ENCODE results near the gene CACNA1C. TPM values are rescaled to one million over a fixed set of nuclear protein-coding genes. Genes with fewer than 3 reads are reported as not detected.
A peak's percentile ranks its signal among the peaks of the same experiment; 100 is the strongest.

The CACNA1C gene
- total RNA-seq, 1 donor from 2014 or later, result 1.3 TPM

DNA sequence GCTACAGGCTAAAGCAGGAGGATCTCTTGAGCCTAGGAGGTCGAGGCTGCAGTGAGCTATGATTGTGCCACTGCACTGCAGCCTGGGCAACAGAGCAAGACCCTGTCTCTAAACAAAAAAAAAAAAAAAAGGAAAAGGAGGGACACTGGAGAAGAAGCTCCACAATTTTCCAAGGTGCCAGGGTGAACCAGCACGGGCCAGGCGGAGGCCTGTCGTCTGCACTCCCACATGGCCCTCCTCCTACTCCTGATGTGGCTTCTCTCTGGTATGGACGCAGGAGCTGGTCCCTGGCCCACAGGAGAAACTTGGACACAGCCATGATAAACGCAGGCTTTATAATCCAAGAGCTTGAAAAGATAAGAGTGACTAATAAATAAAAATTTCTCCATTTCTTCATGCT is 341.2 kb downstream of the CACNA1C start:
- Histone ChIP-seq H3K36me3 (ENCODE audit: control insufficient read depth, insufficient read depth, low read length) (no peaks in the 10 kb centered on the region), H3K4me3 (ENCODE audit: low read depth, low read length) (no peak overlapping the region), H3K27me3 (ENCODE audit: control insufficient read depth, insufficient read depth, low read length) (no peaks in the 10 kb centered on the region)
- TF ChIP-seq, protein P1, sequence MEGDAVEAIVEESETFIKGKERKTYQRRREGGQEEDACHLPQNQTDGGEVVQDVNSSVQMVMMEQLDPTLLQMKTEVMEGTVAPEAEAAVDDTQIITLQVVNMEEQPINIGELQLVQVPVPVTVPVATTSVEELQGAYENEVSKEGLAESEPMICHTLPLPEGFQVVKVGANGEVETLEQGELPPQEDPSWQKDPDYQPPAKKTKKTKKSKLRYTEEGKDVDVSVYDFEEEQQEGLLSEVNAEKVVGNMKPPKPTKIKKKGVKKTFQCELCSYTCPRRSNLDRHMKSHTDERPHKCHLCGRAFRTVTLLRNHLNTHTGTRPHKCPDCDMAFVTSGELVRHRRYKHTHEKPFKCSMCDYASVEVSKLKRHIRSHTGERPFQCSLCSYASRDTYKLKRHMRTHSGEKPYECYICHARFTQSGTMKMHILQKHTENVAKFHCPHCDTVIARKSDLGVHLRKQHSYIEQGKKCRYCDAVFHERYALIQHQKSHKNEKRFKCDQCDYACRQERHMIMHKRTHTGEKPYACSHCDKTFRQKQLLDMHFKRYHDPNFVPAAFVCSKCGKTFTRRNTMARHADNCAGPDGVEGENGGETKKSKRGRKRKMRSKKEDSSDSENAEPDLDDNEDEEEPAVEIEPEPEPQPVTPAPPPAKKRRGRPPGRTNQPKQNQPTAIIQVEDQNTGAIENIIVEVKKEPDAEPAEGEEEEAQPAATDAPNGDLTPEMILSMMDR (IDR thresholded peaks at IDR 0.05; ENCODE audit: insufficient read depth, low read length, poor library complexity, severe bottlenecking), result no peak
- no peak for DNase-seq (ENCODE audit: low read depth)

DNA sequence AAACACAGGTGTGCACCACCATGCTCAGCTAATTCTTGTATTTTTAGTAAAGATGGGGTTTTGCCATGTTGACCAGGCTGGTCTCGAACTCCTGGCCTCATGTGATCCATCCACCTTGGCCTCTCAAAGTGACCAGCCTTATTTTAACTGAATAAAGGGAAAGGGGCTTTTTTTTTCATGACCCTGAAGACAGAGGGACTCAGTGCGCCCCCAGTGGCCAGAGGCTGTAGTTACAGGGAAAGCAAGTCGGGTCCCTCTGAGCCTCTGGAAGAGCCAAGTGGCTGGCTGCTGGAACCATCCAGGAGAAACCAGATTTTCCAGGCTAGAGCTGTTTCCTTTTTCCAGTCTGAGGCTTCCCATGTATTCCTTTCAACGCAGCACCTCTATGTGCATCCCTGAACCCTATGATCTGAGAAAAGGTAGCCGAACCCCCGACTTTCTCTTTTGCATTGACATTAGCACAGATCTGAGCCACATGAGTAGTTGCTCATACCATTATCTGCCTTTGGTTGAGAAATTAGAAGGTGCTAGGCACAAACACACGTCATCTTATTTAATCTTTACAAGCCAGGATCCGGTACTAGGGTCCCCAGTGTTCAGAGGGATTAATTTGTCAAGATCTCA is 342.7 kb downstream of the CACNA1C start:
- DNase-seq (ENCODE audit: low read depth), result no peak

DNA sequence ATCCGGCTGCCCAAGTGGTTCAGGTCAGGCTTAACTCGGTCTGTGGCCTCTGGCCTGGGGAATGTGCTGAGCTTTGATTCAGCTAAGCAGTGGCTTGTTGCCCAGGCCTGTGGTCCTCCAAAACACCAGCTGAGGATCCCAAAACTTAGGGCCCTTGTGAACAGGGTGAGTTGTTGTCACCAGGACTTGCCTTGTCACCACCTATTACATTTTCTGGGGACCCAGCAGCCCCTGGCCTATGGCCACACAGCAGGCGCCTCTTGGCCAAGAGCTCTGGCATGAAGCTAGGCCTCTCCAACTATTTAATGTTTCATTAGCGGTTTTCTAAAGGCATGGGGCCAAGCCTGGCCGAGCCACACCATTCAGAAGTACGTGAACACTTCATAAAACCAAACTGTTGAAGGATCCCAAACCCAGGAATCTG is 343.7 kb downstream of the CACNA1C start:
- H3K36me3 ChIP-seq (ENCODE audit: control insufficient read depth, insufficient read depth, low read length), result no peaks in the 10 kb centered on the region
- no peaks in the 10 kb centered on the region for H3K27me3 ChIP-seq (ENCODE audit: control insufficient read depth, insufficient read depth, low read length)
- DNase-seq (ENCODE audit: low read depth), result no peak
- H3K4me3 ChIP-seq (ENCODE audit: low read depth, low read length), result no peak overlapping the region
- TF ChIP-seq, protein P1 (IDR thresholded peaks at IDR 0.05; ENCODE audit: insufficient read depth, low read length, poor library complexity, severe bottlenecking), result no peak

More for the DNA sequence above, 342.7 kb downstream of the CACNA1C start:
- Histone ChIP-seq H3K36me3 (ENCODE audit: control insufficient read depth, insufficient read depth, low read length) (no peaks in the 10 kb centered on the region), H3K27me3 (ENCODE audit: control insufficient read depth, insufficient read depth, low read length) (no peaks in the 10 kb centered on the region), H3K4me3 (ENCODE audit: low read depth, low read length) (no peak overlapping the region)
- TF ChIP-seq, protein P1 (IDR thresholded peaks at IDR 0.05; ENCODE audit: insufficient read depth, low read length, poor library complexity, severe bottlenecking), result peak; percentile 93

DNA sequence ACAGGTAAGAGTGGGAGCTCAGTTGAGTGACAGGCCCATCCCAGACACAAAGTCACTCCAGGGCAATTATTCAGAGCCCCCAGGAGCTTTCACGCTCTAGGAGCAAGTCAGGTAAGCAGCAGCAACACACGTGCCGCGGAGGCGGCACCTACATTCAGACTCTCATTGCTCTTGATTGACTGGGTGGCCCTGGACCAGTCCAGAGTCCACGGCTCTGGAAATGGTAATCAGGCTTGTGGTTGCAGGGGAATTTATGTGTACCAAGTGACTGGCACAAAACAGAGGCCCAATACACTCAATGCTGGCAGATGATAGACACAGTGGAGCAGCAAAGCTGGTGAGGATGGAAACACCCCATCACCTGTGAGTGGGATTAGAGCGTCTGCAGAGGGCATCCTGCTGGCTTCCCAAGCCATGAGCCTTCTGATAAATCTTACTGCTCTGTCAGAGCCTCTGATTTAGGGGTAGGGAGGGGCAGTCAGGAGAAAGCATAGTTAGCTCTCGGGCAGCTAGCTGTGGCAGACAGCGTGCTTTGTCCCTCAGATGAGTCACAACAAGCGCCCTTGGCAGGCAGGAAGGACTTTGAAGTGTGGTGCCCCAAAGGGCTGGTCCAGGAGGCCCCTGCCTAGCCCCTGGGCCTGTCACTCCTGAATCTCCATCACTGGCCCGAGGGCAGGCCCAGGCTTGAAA is 344.7 kb downstream of the CACNA1C start:
- DNase-seq (ENCODE audit: low read depth), result no peak
- no peak overlapping the region for H3K4me3 ChIP-seq (ENCODE audit: low read depth, low read length)
- no peaks in the 10 kb centered on the region for H3K27me3 ChIP-seq (ENCODE audit: control insufficient read depth, insufficient read depth, low read length)
- TF ChIP-seq, protein P1 (IDR thresholded peaks at IDR 0.05; ENCODE audit: insufficient read depth, low read length, poor library complexity, severe bottlenecking), result no peak
- H3K36me3 ChIP-seq (ENCODE audit: control insufficient read depth, insufficient read depth, low read length), result no peaks in the 10 kb centered on the region

DNA sequence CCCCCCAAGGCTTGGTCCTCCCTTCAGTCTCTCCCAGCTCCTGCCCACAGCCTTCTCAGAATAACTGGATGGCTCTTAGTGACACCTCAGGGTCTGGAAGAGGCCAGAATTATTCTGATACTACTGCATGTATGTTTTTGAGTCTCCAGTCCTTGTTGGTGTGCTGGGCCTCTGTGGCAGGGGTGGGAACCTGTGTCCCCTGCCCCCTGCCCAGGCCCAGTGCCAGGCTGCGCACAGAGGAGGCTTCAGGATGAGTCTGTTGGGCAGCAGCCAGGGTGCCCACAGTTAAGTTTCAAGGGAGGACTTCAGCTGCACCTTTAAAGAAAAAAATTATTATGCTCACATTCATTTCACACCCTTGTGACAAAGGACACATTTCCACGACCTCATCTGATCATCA is 348.3 kb downstream of the CACNA1C start:
- DNase-seq (ENCODE audit: low read depth), result no peak
- TF ChIP-seq, protein P1 (IDR thresholded peaks at IDR 0.05; ENCODE audit: insufficient read depth, low read length, poor library complexity, severe bottlenecking), result no peak
- no peaks in the 10 kb centered on the region for H3K27me3 ChIP-seq (ENCODE audit: control insufficient read depth, insufficient read depth, low read length)
- no peaks in the 10 kb centered on the region for H3K36me3 ChIP-seq (ENCODE audit: control insufficient read depth, insufficient read depth, low read length)
- H3K4me3 ChIP-seq (ENCODE audit: low read depth, low read length), result no peak overlapping the region

Data from kidney epithelial cell (primary cell).